Omental fat pad (tissue), 4 donors: ENCODE data around the gene SUSD5. TPM values are rescaled to one million over a fixed set of nuclear protein-coding genes. Genes with fewer than 3 reads are reported as not detected.
A peak's percentile ranks its signal among the peaks of the same experiment; 100 is the strongest.
"Not testable (repeated sequence)": the region's sequence is repeated elsewhere in the genome, so short reads cannot be mapped to it uniquely, and the experiment has no call there.

Experiments
- ATAC-seq: fragments of 150-250 bp; one replicate; pipeline ENCODE4 v1.9.1; 2016; ENCODE audit warnings: mild to moderate bottlenecking, moderate library complexity; ENCODE audit not compliant: low FRiP score
- DNase-seq: peaks from one replicate; pipeline ENCODE4 v3.0.0-alpha.2; 2019; ENCODE audit warnings: low spot score
- total RNA-seq, 4 donors: library from RNA; depleted of rRNA; stranded (reverse); fragments of >200 nt; gene quantifications; one replicate each; pipeline ENCODE4 v1.1.0, GENCODE V29; 2016
- TF ChIP-seq, protein P1 (sequence below), 3 donors: fragments of 450-650 bp; IDR thresholded peaks; one replicate each; pipeline ENCODE4 v1.5.1; 2016 to 2017; ENCODE audit warnings: antibody characterized with exemption in 3 of 3, mild to moderate bottlenecking in 3 of 3, moderate library complexity in 2 of 3

SUSD5 gene
- total RNA-seq, 4 donors from 2014 or later, result 2.0 to 13.5 (median 6.6) TPM

- TF ChIP-seq, protein P1, sequence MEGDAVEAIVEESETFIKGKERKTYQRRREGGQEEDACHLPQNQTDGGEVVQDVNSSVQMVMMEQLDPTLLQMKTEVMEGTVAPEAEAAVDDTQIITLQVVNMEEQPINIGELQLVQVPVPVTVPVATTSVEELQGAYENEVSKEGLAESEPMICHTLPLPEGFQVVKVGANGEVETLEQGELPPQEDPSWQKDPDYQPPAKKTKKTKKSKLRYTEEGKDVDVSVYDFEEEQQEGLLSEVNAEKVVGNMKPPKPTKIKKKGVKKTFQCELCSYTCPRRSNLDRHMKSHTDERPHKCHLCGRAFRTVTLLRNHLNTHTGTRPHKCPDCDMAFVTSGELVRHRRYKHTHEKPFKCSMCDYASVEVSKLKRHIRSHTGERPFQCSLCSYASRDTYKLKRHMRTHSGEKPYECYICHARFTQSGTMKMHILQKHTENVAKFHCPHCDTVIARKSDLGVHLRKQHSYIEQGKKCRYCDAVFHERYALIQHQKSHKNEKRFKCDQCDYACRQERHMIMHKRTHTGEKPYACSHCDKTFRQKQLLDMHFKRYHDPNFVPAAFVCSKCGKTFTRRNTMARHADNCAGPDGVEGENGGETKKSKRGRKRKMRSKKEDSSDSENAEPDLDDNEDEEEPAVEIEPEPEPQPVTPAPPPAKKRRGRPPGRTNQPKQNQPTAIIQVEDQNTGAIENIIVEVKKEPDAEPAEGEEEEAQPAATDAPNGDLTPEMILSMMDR (IDR thresholded peaks at IDR 0.05), result no peak
- ATAC-seq (no peak), DNase-seq (no peak)
Observed at GRCh38 chr3:33201195-33201594, 17.4 kb downstream of the SUSD5 start.

- no peak for DNase-seq
- no peak for ATAC-seq
- TF ChIP-seq, protein P1 (IDR thresholded peaks at IDR 0.05), result no peak
Observed at GRCh38 chr3:33196538-33196937, 22.1 kb downstream of the SUSD5 start.

- ATAC-seq (no peak), DNase-seq (no peak)
- TF ChIP-seq, protein P1 (IDR thresholded peaks at IDR 0.05), result no peak
Observed at GRCh38 chr3:33194303-33194702, 24.3 kb downstream of the SUSD5 start.

DNA sequence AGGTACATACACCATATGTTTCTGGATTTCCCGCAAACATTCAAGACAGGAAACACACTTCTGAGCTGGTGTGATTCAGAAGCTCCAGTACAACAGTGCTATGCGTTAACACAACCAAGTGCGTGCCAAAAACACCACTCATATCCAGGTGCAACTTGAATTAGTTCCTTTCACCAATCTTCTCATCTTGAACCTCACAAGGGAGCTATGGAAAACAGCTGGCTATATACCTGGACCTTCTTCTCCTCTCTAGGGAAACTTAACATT, 31.3 kb downstream of the SUSD5 start:
- TF ChIP-seq, protein P1 (IDR thresholded peaks at IDR 0.05), result no peak
- DNase-seq (no peak), ATAC-seq (no peak)

GRCh38 chr3:33186524-33187367, 31.9 kb downstream of the SUSD5 start:
- TF ChIP-seq, protein P1 (IDR thresholded peaks at IDR 0.05), result no peak
- peak; percentile 57 for ATAC-seq
- no peak for DNase-seq

GRCh38 chr3:33184863-33185262, 33.7 kb downstream of the SUSD5 start:
- TF ChIP-seq, protein P1 (IDR thresholded peaks at IDR 0.05), result no peak
- no peak for ATAC-seq
- DNase-seq, result no peak

DNA sequence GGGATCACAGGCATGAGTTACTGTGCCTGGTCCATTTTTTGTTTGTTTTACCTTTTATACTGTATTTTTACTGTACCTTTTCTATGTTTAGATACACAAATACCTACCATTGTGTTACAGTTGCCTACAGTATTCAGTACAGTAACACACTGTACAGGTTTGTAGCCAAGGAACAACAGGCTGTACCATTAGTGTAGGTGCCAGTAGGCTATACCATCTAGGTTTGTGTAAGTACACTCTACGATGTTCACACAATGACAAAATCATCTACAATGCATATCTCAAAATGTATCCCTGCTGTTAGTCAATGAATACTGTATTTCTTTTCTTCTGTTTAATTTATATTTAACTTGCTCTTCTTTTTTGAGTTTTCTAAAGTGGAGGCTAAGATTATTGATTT, 37.0 kb downstream of the SUSD5 start:
- not testable (repeated sequence) for DNase-seq, ATAC-seq
